ENCODE measurements around the gene ANKHD1. TPM values are rescaled to one million over a fixed set of nuclear protein-coding genes. Genes with fewer than 3 reads are reported as not detected.

ANKHD1 gene
- total and polyA plus RNA-seq, 9 of the 15 experiments (the other 6 are each of a cell fraction or from before 2014, with no cell fraction given): 38.9 to 138 (median 78.7) TPM

GRCh38 chr5:140564196-140565023 is 162.8 kb downstream of the ANKHD1 start, which contains the start of the genes APBB3 and SLC35A4 (continued):
- TF ChIP-seq CTCFL (IDR thresholded peaks at IDR 0.05; ENCODE audit: borderline replicate concordance, insufficient read depth, low read depth, low read length, poor library complexity, severe bottlenecking) (no peak), CBX1 (IDR thresholded peaks at IDR 0.05; ENCODE audit: low read depth) (peak; percentile 24; the same call in 1 of the 2 replicates), CAMTA2 (CRISPR knock-in tag; conservative IDR thresholded peaks at IDR 0.05) (no peak), HDAC6 (IDR thresholded peaks at IDR 0.05; ENCODE audit: low read depth, low read length) (no peak), MTA3 (IDR thresholded peaks at IDR 0.05; ENCODE audit: borderline replicate concordance) (peak; percentile 98), ILF3 (IDR thresholded peaks at IDR 0.05; ENCODE audit: borderline replicate concordance) (no peak), MIER1 (IDR thresholded peaks at IDR 0.05; ENCODE audit: low read depth) (no peak; the same call in 1 of the 2 replicates), ATF7 (IDR thresholded peaks at IDR 0.05) (peak; percentile 99), ZNF699 (CRISPR knock-in tag; IDR thresholded peaks at IDR 0.05; ENCODE audit: insufficient replicate concordance) (no peak), NELFE (IDR thresholded peaks at IDR 0.05; ENCODE audit: insufficient read depth, insufficient read length) (peak; percentile 25), NONO (IDR thresholded peaks at IDR 0.05; ENCODE audit: low read depth in 2 of 2, low read length in 1 of 2) (peak; percentile 14 to 28; a peak in 1 of 4 replicates), LARP7 (IDR thresholded peaks at IDR 0.05) (no peak), SIN3B (IDR thresholded peaks at IDR 0.05; ENCODE audit: low read depth) (peak; percentile 77), RBM17 (IDR thresholded peaks at IDR 0.05; ENCODE audit: borderline replicate concordance, low read depth, low read length) (no peak), ZFX (CRISPR knock-in tag; IDR thresholded peaks at IDR 0.05) (peak; percentile 97), RFX1 (IDR thresholded peaks at IDR 0.05) (no peak), DACH1 (IDR thresholded peaks at IDR 0.05; ENCODE audit: partially characterized antibody) (peak; percentile 79), HMGN3 (IDR thresholded peaks at IDR 0.05; ENCODE audit: borderline replicate concordance, extremely low read depth, insufficient read length, low read depth, low read length) (peak; percentile 48), CXXC5 (CRISPR knock-in tag; IDR thresholded peaks at IDR 0.05) (peak; percentile 99), ZFP91 (CRISPR knock-in tag; IDR thresholded peaks at IDR 0.05) (peak; percentile 48; the same call in 1 of the 2 replicates), KLF6 (CRISPR knock-in tag; IDR thresholded peaks at IDR 0.05; ENCODE audit: borderline replicate concordance) (no peak), KDM1A (IDR thresholded peaks at IDR 0.05) (no peak)
- TF ChIP-seq, protein P1, sequence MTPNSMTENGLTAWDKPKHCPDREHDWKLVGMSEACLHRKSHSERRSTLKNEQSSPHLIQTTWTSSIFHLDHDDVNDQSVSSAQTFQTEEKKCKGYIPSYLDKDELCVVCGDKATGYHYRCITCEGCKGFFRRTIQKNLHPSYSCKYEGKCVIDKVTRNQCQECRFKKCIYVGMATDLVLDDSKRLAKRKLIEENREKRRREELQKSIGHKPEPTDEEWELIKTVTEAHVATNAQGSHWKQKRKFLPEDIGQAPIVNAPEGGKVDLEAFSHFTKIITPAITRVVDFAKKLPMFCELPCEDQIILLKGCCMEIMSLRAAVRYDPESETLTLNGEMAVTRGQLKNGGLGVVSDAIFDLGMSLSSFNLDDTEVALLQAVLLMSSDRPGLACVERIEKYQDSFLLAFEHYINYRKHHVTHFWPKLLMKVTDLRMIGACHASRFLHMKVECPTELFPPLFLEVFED (CRISPR knock-in tag; conservative IDR thresholded peaks at IDR 0.05): peak; percentile 4; the same call in 1 of the 2 replicates
